K562 treated with DMSO at 1 percent for 4 hours (cell line): ENCODE results near the gene SLCO2A1. TPM values are rescaled to one million over a fixed set of nuclear protein-coding genes. Genes with fewer than 3 reads are reported as not detected.

Source experiments
- total RNA-seq: library from RNA; unstranded; fragments of 300-600 nt; gene quantifications from 2 replicates; pipeline ENCODE4 v1.2.3, GENCODE V29; 2022; ENCODE audit not compliant: insufficient read depth

Gene SLCO2A1
- total RNA-seq, result not detected in 2 replicates

GRCh38 chr3:134029734-134030378 is at the start of gene SLCO2A1:
Gene SLCO2A1, minus strand, starts transcription at chr3:134029925. Its CDS starts 123 bp downstream, at chr3:134029802.

DNA sequence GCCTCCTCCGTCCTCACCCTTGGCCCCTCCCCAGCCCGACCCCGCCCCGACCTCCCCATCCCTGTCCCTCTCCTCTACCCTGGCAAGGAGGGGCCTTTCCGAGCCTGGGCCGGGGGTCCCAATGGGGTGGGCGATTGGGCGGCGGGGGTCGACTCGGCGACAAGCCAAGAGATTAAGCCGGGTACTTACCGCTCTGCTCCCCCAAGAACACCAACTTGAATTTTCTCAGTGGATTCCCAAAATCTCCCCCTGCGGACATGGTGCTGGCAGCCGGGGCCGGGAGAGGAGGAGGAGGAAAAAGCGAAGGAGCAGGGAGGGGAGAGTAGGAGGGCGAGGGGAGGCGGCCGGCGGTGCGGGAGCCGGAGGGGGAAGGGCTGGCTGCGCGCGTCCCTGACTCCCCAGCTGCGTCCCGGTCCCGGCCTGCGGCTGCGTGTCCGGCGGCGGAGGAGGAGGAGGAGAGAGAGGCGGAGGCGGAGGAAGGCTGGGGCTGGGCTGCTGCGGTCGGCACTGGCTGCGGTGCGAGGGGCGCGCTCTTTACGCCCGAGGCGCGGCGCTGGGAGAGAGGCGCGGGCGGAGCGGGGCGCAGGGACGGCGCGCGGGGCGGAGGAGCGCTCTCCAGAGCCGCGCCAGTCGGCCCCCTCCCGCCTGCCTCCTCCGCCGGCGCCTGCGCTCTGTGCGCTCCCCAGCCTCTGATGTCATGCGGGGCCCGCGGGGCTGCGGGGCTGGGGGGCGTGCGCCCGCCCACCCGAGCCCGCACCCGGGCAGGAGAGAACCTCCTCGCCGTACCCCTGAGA is 134.3 kb downstream of the SLCO2A1 start, which contains the start of gene RAB6B:
RAB6B (minus strand) TSS at position 675 of the 794 bp plus-strand sequence; CDS start at position 259, 416 bp downstream.

Other genes starting within 250 kb of the SLCO2A1 start
- 9.9 and 14.8 TPM in 2 replicates for gene SRPRB, start 224.1 kb downstream of the SLCO2A1 start, total RNA-seq
- 8.6 and 12.8 TPM in 2 replicates for gene RAB6B, start 134.0 kb downstream of the SLCO2A1 start, total RNA-seq
- gene RYK, start 220.9 kb upstream of the SLCO2A1 start, total RNA-seq, result 5.9 and 7.5 TPM in 2 replicates